Islet precursor cell (in vitro differentiated cells): Measurements from ENCODE around the gene TCTN3.
"Not testable (repeated sequence)": the region's sequence is repeated elsewhere in the genome, so short reads cannot be mapped to it uniquely, and the experiment has no call there.

Experiments
- DNase-seq: peaks from one replicate; pipeline ENCODE4 v3.0.0-alpha.2; 2018

The TCTN3 gene, protein sequence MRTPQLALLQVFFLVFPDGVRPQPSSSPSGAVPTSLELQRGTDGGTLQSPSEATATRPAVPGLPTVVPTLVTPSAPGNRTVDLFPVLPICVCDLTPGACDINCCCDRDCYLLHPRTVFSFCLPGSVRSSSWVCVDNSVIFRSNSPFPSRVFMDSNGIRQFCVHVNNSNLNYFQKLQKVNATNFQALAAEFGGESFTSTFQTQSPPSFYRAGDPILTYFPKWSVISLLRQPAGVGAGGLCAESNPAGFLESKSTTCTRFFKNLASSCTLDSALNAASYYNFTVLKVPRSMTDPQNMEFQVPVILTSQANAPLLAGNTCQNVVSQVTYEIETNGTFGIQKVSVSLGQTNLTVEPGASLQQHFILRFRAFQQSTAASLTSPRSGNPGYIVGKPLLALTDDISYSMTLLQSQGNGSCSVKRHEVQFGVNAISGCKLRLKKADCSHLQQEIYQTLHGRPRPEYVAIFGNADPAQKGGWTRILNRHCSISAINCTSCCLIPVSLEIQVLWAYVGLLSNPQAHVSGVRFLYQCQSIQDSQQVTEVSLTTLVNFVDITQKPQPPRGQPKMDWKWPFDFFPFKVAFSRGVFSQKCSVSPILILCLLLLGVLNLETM

DNA sequence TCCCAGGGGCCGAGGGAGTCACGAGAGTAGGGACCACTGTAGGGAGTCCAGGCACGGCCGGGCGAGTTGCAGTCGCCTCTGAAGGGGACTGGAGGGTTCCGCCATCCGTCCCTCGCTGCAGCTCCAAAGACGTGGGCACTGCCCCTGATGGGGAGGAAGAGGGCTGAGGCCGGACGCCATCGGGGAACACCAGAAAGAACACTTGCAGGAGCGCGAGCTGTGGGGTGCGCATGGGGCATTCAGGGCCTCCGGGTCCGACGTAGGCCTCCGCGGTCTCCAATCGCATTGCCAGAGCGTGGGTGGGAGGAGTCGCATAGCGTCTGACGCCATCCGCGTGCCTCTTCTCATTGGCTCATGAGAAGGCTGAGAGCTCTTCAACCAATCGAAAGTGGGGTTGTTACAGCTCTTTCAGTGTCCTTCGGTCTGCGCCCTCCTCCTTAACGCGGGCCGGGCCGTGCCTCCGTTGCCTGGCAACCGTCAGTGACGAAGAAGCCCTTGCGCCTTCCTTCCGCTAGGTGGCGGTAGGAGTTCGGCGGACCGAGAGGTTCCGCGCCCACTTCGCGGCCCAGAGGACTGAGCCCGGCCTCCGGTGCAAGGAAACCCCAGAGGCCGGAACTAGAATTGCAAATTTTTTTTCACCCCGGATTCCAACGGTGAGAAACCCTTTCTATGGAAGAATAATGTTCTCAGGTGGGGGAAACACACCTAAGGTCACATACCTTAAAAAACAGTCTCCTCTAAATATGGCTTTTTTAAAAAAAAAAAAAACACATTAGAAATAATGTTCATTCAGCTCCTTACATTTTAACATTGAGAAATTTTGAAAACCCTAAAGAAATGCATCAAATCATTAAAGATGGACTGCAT lies at the start of gene TCTN3:
TSS of gene TCTN3 (minus strand) at position 260 of the 867 bp plus-strand sequence. CDS start at position 232, 28 bp downstream.
- peak; percentile 99 for DNase-seq

DNA sequence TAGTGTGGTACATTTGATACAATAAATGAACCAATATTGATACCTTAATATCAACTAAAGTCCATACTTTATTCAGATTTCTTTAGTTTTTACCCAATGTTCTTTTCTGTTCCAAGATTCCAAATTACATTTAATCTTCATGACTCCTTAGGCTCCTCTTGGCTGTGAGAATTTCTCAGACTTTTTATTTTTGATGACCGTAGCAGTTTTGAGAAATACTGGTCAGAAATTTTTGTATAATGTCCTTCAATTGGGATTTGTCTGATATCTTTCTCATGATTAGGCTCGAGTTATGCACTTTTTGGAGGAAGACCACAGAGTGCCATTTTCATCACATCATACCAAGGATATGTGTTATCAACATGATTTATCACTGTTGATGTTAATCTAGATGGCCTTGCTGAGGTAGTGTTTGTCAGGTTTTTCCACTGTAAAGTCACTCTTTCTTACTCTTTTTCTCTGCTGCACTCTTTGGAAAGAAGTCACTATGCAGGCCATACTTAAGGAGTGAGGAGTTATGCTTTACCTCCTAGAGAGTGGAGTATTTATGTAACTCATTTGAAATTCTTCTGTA lies 49.3 kb upstream of the TCTN3 start:
- no peak for DNase-seq

DNA sequence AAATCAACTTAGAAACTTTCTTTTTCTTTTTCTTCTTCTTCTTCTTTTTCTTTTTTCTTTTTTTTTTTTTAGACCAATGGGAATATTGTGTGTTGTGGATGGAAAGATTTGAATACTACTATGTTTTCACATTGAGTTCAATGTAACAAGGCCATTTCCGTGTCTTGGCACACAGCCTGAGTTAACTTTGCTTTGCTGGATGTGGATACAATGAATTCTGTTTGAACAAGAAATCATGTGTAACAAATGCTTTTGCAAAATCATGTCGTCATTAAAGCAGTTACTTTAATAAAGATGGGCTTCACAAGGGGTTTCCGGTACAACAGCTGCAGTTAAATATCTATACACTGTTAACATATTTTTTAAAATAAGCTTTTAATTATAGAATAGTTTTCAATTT lies 48.8 kb upstream of the TCTN3 start:
- DNase-seq, result no peak

DNA sequence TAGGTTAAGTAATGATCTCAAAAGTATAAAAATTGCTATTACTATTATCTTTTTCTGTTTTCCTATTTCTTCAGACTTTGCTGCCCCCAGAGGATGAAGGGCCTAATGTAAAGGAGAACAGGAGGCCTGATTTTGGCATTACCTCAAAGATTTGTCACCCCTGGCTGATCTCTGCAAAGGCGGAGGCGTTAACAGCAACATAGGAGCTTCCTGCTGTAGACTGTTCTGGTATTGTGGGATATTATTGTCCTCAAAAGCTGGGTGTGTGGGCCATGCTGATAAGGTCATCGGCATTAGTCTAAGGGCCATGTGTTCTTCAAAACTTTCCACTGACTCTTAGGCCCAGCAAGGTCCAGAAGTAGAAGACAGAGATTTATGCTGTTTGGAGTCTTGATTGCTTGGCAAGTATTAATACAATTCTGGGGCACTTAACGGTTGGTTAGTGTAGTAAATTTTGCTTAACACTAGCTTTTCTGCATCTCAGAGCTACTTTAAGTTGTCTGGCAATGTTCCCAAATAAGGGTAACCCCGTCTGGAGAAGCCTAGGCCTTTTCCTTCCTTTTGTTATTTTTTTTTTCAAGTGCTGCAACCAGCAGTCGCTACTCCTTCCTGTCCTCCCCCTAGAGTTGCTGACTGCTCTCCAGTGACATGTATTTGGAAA lies 48.2 kb upstream of the TCTN3 start:
- DNase-seq, result no peak

DNA sequence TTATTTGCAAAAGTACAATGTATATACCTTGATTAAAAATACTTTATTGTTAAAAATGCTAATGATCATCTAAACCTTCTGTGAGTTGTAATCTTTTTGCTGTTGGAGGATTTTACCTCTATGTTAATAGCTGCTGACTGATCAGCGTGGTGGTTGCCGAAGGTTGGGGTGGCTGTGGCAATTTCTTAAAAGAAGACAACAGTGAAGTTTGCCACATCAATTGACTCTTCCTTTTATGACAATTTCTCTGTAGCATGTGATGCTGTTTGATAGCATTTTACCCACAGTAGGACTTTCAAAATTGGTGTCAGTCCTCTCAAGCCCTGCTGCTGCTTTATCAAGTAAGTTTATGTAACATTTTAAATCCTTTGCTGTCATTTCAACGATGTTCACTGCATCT lies 45.3 kb upstream of the TCTN3 start:
- no peak for DNase-seq

DNA sequence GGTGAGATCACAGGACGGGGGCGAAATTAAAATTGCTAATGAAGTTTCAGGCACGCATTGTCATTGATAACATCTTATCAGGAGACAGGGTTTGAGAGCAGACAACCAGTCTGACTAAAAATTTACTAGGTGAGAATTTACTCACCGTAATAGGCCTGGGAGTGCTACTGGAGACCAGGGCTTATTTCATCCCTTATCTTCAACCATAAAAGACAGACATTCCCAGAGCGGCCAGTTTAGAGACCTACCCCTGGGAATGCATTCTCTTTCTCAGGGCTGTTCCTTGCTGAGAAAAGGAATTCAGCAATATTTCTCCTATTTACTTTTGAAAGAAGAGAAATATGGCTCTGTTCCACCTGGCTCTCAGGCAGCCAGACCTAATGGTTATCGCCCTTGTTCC lies 39.2 kb upstream of the TCTN3 start:
- DNase-seq, result not testable (repeated sequence)

DNA sequence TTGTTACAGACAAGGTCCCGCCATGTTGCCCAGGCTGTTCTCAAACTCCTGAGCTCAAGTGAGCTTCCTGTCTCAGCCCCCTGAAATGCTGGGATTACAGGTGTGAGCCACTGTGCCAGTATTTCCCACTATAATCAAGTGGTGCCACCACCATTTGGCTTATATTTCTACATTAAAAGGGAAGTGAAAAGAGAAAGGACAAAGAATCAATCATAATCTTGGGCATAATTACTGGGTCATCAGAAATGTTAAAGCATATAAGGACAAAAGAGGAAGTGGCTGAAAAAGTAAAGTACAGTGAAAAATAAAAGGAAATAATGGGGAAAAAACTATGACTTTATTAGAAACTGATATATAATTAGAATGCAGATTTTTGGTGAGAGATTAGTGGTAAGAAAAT lies 36.5 kb upstream of the TCTN3 start:
- DNase-seq, result no peak

DNA sequence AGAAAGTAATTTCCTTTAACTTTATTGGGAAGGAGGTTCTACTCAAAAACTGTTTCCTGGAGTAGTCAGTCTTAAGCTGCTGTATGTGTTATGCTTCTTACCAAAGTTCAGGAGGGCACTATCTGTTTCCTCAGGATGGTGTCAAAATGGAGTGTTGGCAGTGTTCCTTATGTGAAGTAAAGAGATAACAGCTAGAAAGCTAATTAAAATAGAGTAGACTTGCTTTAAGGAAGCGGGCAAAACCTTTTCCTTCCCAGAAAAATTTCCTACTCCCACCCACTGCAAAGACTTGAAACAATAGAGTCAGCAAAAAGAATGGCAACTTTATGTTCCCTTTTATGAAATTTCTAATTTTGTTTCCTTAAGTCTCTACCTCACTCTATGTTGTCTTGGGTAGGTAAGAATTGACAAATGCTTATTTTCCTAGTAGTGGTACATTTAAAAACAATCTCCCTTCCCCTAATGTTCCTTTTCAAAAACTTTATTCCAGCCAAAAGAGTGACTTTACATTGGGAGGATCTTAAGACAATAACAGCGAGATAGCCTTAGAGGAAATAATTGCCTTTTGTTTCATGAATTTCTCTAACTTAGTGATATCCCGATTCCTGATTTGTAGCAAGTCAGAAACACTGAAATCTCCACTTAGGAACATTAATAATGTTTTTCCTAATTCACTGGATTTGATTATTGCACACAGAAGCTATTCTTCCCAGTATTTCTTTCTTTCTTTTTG lies 35.8 kb upstream of the TCTN3 start:
- DNase-seq, result no peak

DNA sequence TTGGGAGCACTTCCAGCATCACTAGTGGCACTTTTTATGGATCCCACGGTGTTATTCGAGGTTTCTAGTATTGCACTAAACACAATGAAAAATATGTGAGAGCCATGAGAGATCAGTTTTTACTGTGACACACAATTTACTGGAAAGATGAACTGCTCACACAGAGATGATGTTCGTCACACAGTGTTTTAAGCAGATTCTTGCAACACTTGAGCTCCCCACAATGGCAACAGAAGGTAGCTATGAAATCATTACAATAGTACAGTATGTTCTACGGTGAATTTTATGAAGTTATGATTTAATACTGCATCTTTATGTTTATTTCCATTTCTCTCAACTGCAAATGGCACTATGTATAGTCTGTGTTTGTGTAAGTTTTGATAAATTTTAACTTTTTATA lies 34.8 kb upstream of the TCTN3 start:
- no peak for DNase-seq

DNA sequence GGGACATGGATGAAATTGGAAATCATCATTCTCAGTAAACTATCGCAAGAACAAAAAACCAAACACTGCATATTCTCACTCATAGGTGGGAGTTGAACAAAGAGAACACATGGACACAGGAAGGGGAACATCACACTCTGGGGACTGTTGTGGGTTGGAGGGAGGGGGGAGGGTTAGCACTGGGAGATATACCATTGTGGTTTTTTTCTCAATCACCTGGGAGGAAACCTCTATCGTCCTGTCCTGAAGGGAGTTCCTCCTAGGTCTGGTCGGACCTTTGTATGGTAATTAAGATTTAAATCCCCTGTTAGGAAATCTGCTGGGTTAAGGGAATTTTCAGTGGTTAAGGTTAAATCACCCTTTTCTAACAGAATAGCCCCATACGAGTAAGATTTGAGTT lies 28.8 kb upstream of the TCTN3 start:
- not testable (repeated sequence) for DNase-seq

DNA sequence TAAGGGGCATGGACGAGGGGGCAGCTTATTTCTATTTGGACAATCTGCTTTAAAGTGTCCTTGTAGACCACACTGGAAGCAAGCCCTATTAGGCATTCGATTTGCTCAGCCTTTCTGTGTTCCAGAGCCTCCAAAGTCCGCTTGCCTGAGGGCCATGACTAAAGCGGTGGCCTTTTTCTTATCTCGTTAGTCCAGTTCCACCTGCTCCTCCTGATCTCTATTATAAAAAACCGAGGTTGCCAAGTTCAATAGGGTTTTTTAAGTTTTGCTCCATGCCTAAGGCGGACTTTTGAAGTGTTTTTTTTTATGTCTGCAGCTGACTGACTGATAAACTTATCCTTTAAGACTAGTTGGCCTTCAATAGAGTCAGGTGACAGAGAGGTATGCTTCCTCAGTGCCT lies 27.0 kb upstream of the TCTN3 start:
- DNase-seq, result peak; percentile 67

DNA sequence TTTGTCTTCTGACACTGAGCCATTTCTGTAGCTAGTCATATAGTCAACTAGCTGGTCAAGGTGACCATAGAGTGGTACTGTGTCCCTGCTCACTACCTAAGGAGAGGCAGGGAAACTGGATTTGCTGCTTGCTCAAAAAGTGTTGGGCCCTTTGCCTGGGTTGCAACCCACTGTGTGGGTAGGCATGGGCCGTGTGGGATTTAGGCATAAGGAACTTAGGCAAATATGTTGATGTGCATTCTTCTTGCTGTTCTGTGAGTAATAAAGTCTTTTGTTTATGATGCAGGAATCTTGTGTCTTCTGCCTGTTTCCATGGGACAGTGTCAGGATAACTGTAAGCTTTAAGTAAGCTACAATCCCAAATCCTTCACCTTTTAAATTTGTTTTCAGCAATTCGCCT lies 23.1 kb upstream of the TCTN3 start:
- no peak for DNase-seq

DNA sequence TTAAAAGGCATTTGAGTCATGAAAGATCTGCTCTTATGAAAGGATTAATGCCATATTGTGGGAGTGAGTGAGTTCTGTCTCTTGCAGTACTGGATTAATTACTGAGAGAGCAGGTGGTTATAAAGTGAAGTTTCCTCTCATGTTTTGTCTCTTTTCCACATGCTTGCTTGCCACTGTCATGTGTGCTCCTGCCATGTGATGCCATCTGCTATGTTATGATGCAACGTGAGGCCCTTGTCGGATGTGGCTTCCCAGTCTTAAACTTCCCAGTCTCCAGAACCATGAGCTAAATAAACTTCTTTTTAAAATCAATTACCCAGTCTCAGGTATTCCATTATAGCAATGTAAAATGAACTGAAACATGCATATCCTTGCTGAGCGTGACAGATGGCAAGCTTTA lies 22.7 kb upstream of the TCTN3 start:
- DNase-seq, result no peak

DNA sequence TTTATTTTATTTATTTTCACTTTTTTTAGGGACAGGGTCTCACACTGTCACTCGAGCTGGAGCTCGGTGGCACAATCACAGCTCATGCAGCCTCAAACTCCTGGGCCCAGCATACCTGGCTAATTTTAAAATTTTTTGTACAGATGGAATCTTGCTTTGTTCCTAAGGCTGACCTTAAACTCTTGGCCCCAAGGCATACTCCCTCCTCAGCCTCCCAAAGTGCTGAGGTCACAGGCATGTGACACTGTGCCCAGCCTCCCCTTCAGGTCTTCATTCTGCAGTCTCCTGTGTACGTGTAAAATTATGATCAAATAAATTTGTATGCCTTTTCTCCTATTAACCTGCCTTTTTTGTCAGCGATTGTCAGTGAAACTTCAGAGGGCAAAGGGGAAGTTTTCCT lies 17.8 kb upstream of the TCTN3 start:
- DNase-seq, result no peak

DNA sequence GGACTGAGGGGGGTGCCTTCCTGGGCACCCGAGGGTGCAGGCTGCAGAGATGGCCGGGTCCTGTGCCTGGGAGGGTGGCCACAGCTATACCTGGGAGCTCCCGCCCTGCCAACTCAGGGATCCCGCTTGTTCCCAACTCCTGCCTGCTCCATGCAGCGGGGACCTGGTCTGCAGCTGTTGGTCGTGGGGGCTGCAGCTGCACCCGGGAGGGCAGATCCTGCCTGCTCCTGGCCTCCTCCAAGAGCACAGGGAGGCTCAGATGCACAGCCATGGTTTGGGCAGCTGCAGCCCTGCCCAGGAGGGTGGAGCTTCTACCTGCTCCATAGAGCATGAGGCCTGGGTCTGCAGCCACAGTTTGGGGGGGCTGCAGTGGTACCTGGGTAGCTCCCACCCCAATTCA lies 13.3 kb upstream of the TCTN3 start:
- no peak for DNase-seq

DNA sequence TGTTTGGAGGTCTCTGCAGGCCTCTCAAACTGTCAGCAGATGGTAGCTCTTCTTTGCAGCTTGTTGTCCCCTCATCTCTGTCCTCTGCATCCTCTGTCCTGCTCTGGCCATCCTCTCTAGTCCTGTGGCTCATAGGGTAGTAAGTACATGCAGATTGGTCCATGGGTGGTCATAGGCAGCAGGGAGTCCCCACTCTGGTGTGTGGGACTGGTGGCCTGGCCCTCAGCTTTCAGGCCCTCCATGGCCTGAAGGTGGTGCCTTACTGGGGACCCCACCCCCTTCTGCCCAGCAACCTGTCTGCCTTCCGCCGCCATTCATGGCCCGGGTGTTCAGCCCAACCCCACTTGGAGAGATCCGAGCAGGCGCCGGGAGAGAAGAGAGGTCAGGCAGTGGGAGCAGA lies 12.8 kb upstream of the TCTN3 start:
- no peak for DNase-seq

DNA sequence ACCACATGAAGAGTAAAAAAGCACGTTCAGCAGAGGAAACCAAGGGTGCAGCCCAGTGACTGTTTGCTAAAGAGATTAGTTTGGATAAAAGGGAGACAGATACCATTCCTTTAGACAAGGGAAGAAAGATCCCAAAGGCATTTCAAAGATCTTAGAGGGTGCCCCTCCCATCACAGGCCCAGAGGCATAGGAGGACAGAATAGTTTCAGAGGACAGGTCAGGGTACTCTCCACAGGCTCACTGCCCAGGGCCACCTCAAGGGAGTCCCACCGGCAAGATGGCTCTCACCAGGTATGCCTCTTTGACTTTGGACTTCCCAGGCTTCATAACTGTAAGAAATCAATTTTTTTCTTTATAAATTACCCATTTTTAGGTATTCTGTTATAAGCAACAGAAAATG lies 4.7 kb upstream of the TCTN3 start:
- no peak for DNase-seq

DNA sequence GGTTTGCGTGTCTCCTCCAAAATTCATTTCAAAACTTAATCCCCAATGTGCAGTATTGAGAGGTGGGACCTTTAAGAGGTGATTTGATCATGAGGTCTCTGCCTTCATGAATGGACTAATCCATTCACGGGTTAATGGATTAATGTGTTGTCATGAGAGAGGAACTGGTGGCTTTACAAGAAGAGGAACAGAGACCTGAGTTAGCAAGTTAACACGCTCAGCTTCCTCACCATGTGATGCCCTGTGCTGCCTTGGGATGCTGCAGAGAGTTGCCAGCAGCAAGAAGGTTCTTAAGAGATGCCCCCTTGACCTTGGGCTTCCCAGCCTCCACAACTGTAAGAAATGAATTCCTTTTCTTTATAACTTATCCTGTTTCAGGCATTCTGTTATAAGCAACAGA lies 3.7 kb upstream of the TCTN3 start:
- DNase-seq, result no peak

DNA sequence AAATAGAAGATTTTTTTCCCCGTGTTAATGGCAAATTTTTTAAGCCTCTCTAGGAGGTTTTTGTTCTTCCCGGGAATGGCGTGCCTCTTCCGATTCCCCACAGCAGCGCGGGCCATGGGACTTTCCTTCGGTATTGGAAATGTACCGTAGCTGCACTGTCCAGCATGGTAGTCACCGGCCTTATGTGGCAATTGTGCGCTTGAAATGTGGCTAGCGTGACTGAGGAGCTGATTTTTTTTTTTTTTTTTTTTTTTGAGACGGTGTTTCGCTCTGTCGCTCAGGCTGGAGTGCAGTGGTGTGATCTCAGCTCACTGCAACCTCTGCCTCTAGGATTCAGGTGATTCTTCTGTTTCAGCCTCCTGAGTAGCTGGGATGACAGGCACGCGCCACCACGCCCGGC lies 938 bp upstream of the TCTN3 start:
- DNase-seq, result no peak

DNA sequence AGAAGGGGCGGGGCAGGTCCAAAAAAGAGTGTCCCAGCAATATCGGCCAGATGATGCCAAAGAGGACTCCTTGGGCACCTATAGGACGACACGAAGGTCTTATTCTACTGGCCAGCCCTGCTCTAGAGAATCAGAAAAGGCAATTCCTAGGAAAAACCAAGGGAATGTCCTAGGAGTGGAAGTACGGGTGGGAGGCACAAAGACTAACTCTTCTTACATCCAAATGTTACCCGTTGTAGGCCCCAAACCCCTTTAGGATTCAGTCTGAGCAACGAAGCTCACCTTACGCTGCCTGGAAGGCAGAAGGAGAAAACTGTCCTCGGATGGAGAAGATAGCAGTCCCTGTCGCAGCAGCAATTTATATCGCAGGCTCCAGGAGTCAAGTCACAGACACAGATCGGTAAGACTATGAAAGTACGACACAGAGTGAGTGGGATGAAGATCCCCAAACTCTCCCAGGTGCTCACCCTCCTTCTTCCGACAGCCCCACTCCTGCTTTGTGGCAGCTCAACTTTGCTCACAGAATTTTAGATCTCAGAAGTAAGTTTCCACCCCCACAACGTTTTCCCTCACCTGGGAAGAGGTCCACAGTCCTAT lies 558 bp downstream of the TCTN3 start:
- DNase-seq, result peak; percentile 50

DNA sequence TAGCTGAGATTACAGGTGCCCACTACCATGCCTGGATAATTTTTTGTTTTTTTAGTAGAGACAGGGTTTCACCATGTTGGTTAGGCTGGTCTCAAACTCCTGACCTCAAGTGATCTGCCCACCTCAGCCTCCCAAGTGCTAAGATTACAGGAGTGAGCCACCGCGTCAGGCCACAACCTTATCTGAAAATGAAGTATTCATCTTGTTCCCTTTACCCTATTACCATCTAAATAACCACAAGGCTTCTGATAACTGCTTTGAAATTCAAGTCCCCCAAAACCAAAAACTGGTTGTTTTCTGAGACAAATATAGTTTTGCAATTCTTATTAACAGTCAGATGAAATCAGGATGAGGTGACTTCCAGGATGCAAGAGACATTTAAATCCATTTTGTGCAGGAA lies 2.4 kb downstream of the TCTN3 start:
- DNase-seq, result no peak

DNA sequence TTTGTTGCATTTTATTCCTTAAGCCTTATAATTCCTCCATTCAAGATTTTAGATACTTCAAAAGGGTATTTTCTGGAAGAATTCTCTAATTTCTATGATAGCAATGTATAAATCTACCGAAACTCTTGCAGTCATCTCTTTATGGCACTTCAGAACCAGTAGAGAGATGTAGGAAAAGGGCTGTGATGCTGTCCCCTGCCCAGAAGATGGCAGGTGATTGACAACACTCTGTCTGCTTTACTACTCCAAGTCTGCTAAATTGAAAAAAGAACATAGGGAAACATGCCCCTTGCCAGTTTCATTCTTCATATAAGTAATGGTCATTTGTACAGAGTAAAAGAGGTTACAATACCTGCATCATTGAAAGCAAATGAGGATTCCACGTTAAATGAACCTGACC lies 5.1 kb downstream of the TCTN3 start:
- DNase-seq, result no peak
